ENCODE data around the gene TFB2M. TPM values are rescaled to one million over a fixed set of nuclear protein-coding genes. Genes with fewer than 3 reads are reported as not detected.

The TFB2M gene
- total RNA-seq, 1 donor from 2014 or later: 17.3 TPM

DNA sequence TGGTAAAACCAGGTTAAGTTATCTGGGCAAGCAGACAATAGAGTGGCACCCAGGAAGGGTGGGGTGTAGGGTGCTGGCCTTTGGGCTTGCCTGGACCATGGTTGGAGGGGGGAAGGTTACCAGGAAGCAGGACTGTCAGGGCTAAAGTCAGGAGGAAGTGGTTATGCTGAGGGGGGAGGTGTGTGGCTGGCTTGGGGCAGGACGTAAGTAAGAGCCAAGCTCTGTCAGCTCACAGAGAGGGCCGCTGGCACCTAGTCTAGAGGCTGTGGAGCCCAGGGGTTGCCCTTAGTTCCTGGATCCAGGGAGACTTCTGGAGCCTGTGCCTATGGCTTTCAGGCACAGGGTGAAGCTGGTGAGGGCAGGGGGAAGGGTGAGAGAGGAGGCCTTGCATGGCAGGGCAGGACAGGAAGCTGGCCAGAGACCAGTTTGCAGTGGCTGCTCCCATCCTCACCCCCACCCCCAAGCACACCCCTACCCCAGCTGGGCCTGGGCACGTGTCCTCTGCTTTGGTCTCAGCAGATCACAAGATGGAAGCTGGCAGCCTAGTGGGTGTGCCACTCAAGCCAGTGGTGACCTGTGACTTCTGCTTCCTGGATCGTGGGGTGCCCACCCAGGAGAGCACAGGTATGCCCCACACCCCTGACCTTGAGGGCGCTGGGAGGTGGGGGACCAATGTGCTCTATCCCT, 38.5 kb downstream of the TFB2M start:
- Histone ChIP-seq H3K27ac (ENCODE audit: low read depth, low read length) (no peak overlapping the region), H3K9me3 (ENCODE audit: insufficient read depth, low read depth, low read length) (peaks cover 3% of the 10 kb centered on the region), H3K9ac (ENCODE audit: low read length) (no peak overlapping the region), H3K4me2 (ENCODE audit: low read length) (no peak overlapping the region), H4K20me1 (ENCODE audit: insufficient read depth, low read length) (no peaks in the 10 kb centered on the region), H2AFZ (ENCODE audit: low read depth, low read length) (no peak overlapping the region), H3K79me2 (ENCODE audit: insufficient read depth, low read length) (no peaks in the 10 kb centered on the region), H3K4me1 (ENCODE audit: insufficient read depth, low read length) (no peaks in the 10 kb centered on the region), H3K36me3 (ENCODE audit: insufficient read depth, low read length) (no peaks in the 10 kb centered on the region), H3K27me3 (ENCODE audit: insufficient read depth, low read length) (no peaks in the 10 kb centered on the region), H3K4me3 (ENCODE audit: insufficient read depth, low read depth, low read length) (no peak overlapping the region)
- peaks cover 30% of the 10 kb centered on the region for H3K9me3 Mint-ChIP-seq (ENCODE audit: unreplicated experiment)
- H3K27ac Mint-ChIP-seq (ENCODE audit: unreplicated experiment): peak overlapping the region; percentile 62
- H3K4me1 Mint-ChIP-seq (ENCODE audit: low read depth, unreplicated experiment): peaks cover 2% of the 10 kb centered on the region
- no peak overlapping the region for H3K4me3 Mint-ChIP-seq (ENCODE audit: unreplicated experiment)
- peaks cover 12% of the 10 kb centered on the region for H3K36me3 Mint-ChIP-seq (ENCODE audit: low read depth, unreplicated experiment)
- no peak for TF ChIP-seq EZH2 (IDR thresholded peaks at IDR 0.05; ENCODE audit: insufficient read depth, low read length)
- TF ChIP-seq, protein P1, sequence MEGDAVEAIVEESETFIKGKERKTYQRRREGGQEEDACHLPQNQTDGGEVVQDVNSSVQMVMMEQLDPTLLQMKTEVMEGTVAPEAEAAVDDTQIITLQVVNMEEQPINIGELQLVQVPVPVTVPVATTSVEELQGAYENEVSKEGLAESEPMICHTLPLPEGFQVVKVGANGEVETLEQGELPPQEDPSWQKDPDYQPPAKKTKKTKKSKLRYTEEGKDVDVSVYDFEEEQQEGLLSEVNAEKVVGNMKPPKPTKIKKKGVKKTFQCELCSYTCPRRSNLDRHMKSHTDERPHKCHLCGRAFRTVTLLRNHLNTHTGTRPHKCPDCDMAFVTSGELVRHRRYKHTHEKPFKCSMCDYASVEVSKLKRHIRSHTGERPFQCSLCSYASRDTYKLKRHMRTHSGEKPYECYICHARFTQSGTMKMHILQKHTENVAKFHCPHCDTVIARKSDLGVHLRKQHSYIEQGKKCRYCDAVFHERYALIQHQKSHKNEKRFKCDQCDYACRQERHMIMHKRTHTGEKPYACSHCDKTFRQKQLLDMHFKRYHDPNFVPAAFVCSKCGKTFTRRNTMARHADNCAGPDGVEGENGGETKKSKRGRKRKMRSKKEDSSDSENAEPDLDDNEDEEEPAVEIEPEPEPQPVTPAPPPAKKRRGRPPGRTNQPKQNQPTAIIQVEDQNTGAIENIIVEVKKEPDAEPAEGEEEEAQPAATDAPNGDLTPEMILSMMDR (IDR thresholded peaks at IDR 0.05; ENCODE audit: insufficient read depth, low read depth, low read length): no peak
- H3K27me3 Mint-ChIP-seq (ENCODE audit: low read depth, unreplicated experiment): peaks cover 22% of the 10 kb centered on the region
- FAIRE-seq (no peak), DNase-seq (ENCODE audit: low read depth) (no peak)

DNA sequence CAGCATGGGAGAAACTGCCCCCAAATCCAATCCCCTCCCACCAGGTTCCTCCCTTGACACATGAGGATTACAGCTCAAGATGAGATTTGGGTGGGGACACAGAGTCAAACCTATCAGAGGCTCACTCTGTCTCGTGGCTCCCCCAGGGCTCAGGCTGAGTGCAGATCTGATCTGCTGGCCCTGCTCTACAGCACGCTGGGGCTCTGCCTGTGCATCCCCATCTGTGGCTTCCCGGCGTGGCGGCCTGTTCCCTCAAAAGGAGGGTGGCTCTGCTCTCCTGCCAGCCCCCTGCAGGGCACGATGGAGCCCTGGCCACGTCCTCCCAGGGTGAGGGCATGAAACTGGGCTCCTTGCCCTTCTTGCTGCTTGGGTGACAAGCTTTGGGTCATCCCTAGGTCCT, 39.1 kb downstream of the TFB2M start:
- Mint-ChIP-seq H3K9me3 (ENCODE audit: unreplicated experiment) (peaks cover 31% of the 10 kb centered on the region), H3K27ac (ENCODE audit: unreplicated experiment) (no peak overlapping the region), H3K4me1 (ENCODE audit: low read depth, unreplicated experiment) (peaks cover 2% of the 10 kb centered on the region), H3K4me3 (ENCODE audit: unreplicated experiment) (no peak overlapping the region), H3K36me3 (ENCODE audit: low read depth, unreplicated experiment) (peaks cover 12% of the 10 kb centered on the region), H3K27me3 (ENCODE audit: low read depth, unreplicated experiment) (peaks cover 20% of the 10 kb centered on the region)
- DNase-seq (ENCODE audit: low read depth): no peak
- Histone ChIP-seq H3K9me3 (ENCODE audit: insufficient read depth, low read depth, low read length) (peaks cover 3% of the 10 kb centered on the region), H3K79me2 (ENCODE audit: insufficient read depth, low read length) (no peaks in the 10 kb centered on the region), H4K20me1 (ENCODE audit: insufficient read depth, low read length) (no peaks in the 10 kb centered on the region), H3K36me3 (ENCODE audit: insufficient read depth, low read length) (no peaks in the 10 kb centered on the region), H3K27ac (ENCODE audit: low read depth, low read length) (no peak overlapping the region), H3K9ac (ENCODE audit: low read length) (no peak overlapping the region), H2AFZ (ENCODE audit: low read depth, low read length) (no peak overlapping the region), H3K4me2 (ENCODE audit: low read length) (no peak overlapping the region), H3K4me1 (ENCODE audit: insufficient read depth, low read length) (no peaks in the 10 kb centered on the region), H3K27me3 (ENCODE audit: insufficient read depth, low read length) (no peaks in the 10 kb centered on the region), H3K4me3 (ENCODE audit: insufficient read depth, low read depth, low read length) (no peak overlapping the region)
- no peak for TF ChIP-seq EZH2 (IDR thresholded peaks at IDR 0.05; ENCODE audit: insufficient read depth, low read length)
- TF ChIP-seq, protein P1 (IDR thresholded peaks at IDR 0.05; ENCODE audit: insufficient read depth, low read depth, low read length): no peak
- no peak for FAIRE-seq

DNA sequence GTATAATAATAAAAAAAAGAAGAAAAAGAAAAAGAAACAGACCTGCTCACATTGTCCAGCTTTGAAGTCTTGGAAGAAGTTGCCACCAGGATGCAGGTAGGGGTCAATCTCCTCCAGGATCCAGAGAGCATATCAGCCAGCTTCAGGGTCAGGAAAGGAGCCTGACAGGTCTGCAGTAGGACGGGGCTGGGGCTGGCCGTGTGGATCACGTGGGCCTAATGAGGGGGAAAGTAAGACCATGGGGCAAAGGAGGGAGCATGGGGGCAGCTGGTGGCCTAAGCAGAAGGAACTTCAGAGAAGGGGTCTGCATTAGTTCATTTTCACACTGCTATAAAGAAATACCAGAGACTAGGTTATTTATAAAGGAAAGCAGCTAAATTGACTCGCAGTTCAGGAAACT, 39.7 kb downstream of the TFB2M start:
- no peak for FAIRE-seq
- H4K20me1 ChIP-seq (ENCODE audit: insufficient read depth, low read length): no peaks in the 10 kb centered on the region
- H3K27me3 ChIP-seq (ENCODE audit: insufficient read depth, low read length): no peaks in the 10 kb centered on the region
- no peak overlapping the region for H3K4me3 ChIP-seq (ENCODE audit: insufficient read depth, low read depth, low read length)
- no peak overlapping the region for H3K4me2 ChIP-seq (ENCODE audit: low read length)
- Mint-ChIP-seq H3K4me1 (ENCODE audit: low read depth, unreplicated experiment) (peaks cover 2% of the 10 kb centered on the region), H3K27ac (ENCODE audit: unreplicated experiment) (no peak overlapping the region), H3K27me3 (ENCODE audit: low read depth, unreplicated experiment) (peaks cover 16% of the 10 kb centered on the region), H3K9me3 (ENCODE audit: unreplicated experiment) (peaks cover 29% of the 10 kb centered on the region), H3K4me3 (ENCODE audit: unreplicated experiment) (no peak overlapping the region), H3K36me3 (ENCODE audit: low read depth, unreplicated experiment) (peaks cover 12% of the 10 kb centered on the region)
- H2AFZ ChIP-seq (ENCODE audit: low read depth, low read length): no peak overlapping the region
- no peaks in the 10 kb centered on the region for H3K36me3 ChIP-seq (ENCODE audit: insufficient read depth, low read length)
- H3K9ac ChIP-seq (ENCODE audit: low read length): no peak overlapping the region
- TF ChIP-seq, protein P1 (IDR thresholded peaks at IDR 0.05; ENCODE audit: insufficient read depth, low read depth, low read length): no peak
- no peak for TF ChIP-seq EZH2 (IDR thresholded peaks at IDR 0.05; ENCODE audit: insufficient read depth, low read length)
- H3K27ac ChIP-seq (ENCODE audit: low read depth, low read length): no peak overlapping the region
- no peaks in the 10 kb centered on the region for H3K4me1 ChIP-seq (ENCODE audit: insufficient read depth, low read length)
- H3K79me2 ChIP-seq (ENCODE audit: insufficient read depth, low read length): no peaks in the 10 kb centered on the region
- no peak for DNase-seq (ENCODE audit: low read depth)
- H3K9me3 ChIP-seq (ENCODE audit: insufficient read depth, low read depth, low read length): peaks cover 3% of the 10 kb centered on the region
